ENCODE results near the gene MYD88.
A peak's percentile ranks its signal among the peaks of the same experiment; 100 is the strongest.

Gene MYD88

GRCh38 chr3:38138349-38139190 is at the start of gene MYD88:
TSS of gene MYD88 (plus strand) at chr3:38138661. CDS start at chr3:38138701, 40 bp downstream.
- peak within 1 kb of the TSS; percentile 86 for H3K4me3 ChIP-seq (ENCODE audit: low read length)
- peaks cover 8% of the 10 kb centered on the region for H3K27me3 ChIP-seq (ENCODE audit: control insufficient read depth, insufficient read depth, low read length)
- peak within 1 kb of the TSS; percentile 78 for H3K9ac ChIP-seq (ENCODE audit: low read length)
- H3K9me3 ChIP-seq (ENCODE audit: control insufficient read depth, low read depth, low read length): no peaks in the 10 kb centered on the region
- H3K4me1 ChIP-seq (ENCODE audit: control insufficient read depth, low read depth, low read length): peaks cover 13% of the 10 kb centered on the region
- H3K27ac ChIP-seq (ENCODE audit: low read length): peak within 1 kb of the TSS; percentile 13
- peaks cover 25% of the 10 kb centered on the region for H3K36me3 ChIP-seq (ENCODE audit: control insufficient read depth, low read depth, low read length)

- Histone ChIP-seq H3K4me1 (ENCODE audit: control insufficient read depth, low read depth, low read length) (no peaks in the 10 kb centered on the region), H3K9ac (ENCODE audit: low read length) (no peak overlapping the region), H3K9me3 (ENCODE audit: control insufficient read depth, low read depth, low read length) (peaks cover 3% of the 10 kb centered on the region), H3K27me3 (ENCODE audit: control insufficient read depth, insufficient read depth, low read length) (no peaks in the 10 kb centered on the region), H3K4me3 (ENCODE audit: low read length) (no peak overlapping the region), H3K27ac (ENCODE audit: low read length) (no peak overlapping the region), H3K36me3 (ENCODE audit: control insufficient read depth, low read depth, low read length) (no peaks in the 10 kb centered on the region)
These were observed 49.3 kb upstream of the MYD88 start for GRCh38 chr3:38089163-38089562.

GRCh38 chr3:38090453-38090852 is 48.0 kb upstream of the MYD88 start:
- H3K9ac ChIP-seq (ENCODE audit: low read length): no peak overlapping the region
- H3K4me3 ChIP-seq (ENCODE audit: low read length): no peak overlapping the region
- no peak overlapping the region for H3K27ac ChIP-seq (ENCODE audit: low read length)
- no peaks in the 10 kb centered on the region for H3K27me3 ChIP-seq (ENCODE audit: control insufficient read depth, insufficient read depth, low read length)
- no peaks in the 10 kb centered on the region for H3K4me1 ChIP-seq (ENCODE audit: control insufficient read depth, low read depth, low read length)
- no peaks in the 10 kb centered on the region for H3K9me3 ChIP-seq (ENCODE audit: control insufficient read depth, low read depth, low read length)
- no peaks in the 10 kb centered on the region for H3K36me3 ChIP-seq (ENCODE audit: control insufficient read depth, low read depth, low read length)

GRCh38 chr3:38094999-38095398 is 43.5 kb upstream of the MYD88 start:
- no peaks in the 10 kb centered on the region for H3K36me3 ChIP-seq (ENCODE audit: control insufficient read depth, low read depth, low read length)
- H3K4me1 ChIP-seq (ENCODE audit: control insufficient read depth, low read depth, low read length): peaks cover 13% of the 10 kb centered on the region
- H3K27ac ChIP-seq (ENCODE audit: low read length): no peak overlapping the region
- no peak overlapping the region for H3K9ac ChIP-seq (ENCODE audit: low read length)
- no peaks in the 10 kb centered on the region for H3K9me3 ChIP-seq (ENCODE audit: control insufficient read depth, low read depth, low read length)
- no peak overlapping the region for H3K4me3 ChIP-seq (ENCODE audit: low read length)
- H3K27me3 ChIP-seq (ENCODE audit: control insufficient read depth, insufficient read depth, low read length): no peaks in the 10 kb centered on the region

- no peak overlapping the region for H3K9ac ChIP-seq (ENCODE audit: low read length)
- H3K4me3 ChIP-seq (ENCODE audit: low read length): no peak overlapping the region
- no peaks in the 10 kb centered on the region for H3K9me3 ChIP-seq (ENCODE audit: control insufficient read depth, low read depth, low read length)
- H3K27me3 ChIP-seq (ENCODE audit: control insufficient read depth, insufficient read depth, low read length): no peaks in the 10 kb centered on the region
- no peak overlapping the region for H3K27ac ChIP-seq (ENCODE audit: low read length)
- peaks cover 15% of the 10 kb centered on the region for H3K4me1 ChIP-seq (ENCODE audit: control insufficient read depth, low read depth, low read length)
- H3K36me3 ChIP-seq (ENCODE audit: control insufficient read depth, low read depth, low read length): no peaks in the 10 kb centered on the region
These were observed 42.6 kb upstream of the MYD88 start for GRCh38 chr3:38095669-38096483.

GRCh38 chr3:38097446-38098375 is 40.8 kb upstream of the MYD88 start:
- H3K4me3 ChIP-seq (ENCODE audit: low read length): no peak overlapping the region

GRCh38 chr3:38098376-38098723 is 40.1 kb upstream of the MYD88 start:
- H3K27ac ChIP-seq (ENCODE audit: low read length): no peak overlapping the region
- H3K9ac ChIP-seq (ENCODE audit: low read length): no peak overlapping the region
- H3K36me3 ChIP-seq (ENCODE audit: control insufficient read depth, low read depth, low read length): no peaks in the 10 kb centered on the region
- H3K27me3 ChIP-seq (ENCODE audit: control insufficient read depth, insufficient read depth, low read length): no peaks in the 10 kb centered on the region
- peaks cover 29% of the 10 kb centered on the region for H3K4me1 ChIP-seq (ENCODE audit: control insufficient read depth, low read depth, low read length)
- H3K4me3 ChIP-seq (ENCODE audit: low read length): no peak overlapping the region
- H3K9me3 ChIP-seq (ENCODE audit: control insufficient read depth, low read depth, low read length): no peaks in the 10 kb centered on the region

More at GRCh38 chr3:38097446-38098375, 40.8 kb upstream of the MYD88 start:
- H3K4me1 ChIP-seq (ENCODE audit: control insufficient read depth, low read depth, low read length): peaks cover 28% of the 10 kb centered on the region
- H3K27ac ChIP-seq (ENCODE audit: low read length): no peak overlapping the region
- H3K9ac ChIP-seq (ENCODE audit: low read length): no peak overlapping the region
- no peaks in the 10 kb centered on the region for H3K36me3 ChIP-seq (ENCODE audit: control insufficient read depth, low read depth, low read length)
- no peaks in the 10 kb centered on the region for H3K27me3 ChIP-seq (ENCODE audit: control insufficient read depth, insufficient read depth, low read length)
- no peaks in the 10 kb centered on the region for H3K9me3 ChIP-seq (ENCODE audit: control insufficient read depth, low read depth, low read length)

GRCh38 chr3:38099518-38099917 is 38.9 kb upstream of the MYD88 start:
- H3K27me3 ChIP-seq (ENCODE audit: control insufficient read depth, insufficient read depth, low read length): no peaks in the 10 kb centered on the region
- no peak overlapping the region for H3K9ac ChIP-seq (ENCODE audit: low read length)
- no peak overlapping the region for H3K27ac ChIP-seq (ENCODE audit: low read length)
- no peaks in the 10 kb centered on the region for H3K9me3 ChIP-seq (ENCODE audit: control insufficient read depth, low read depth, low read length)
- H3K36me3 ChIP-seq (ENCODE audit: control insufficient read depth, low read depth, low read length): no peaks in the 10 kb centered on the region
- H3K4me1 ChIP-seq (ENCODE audit: control insufficient read depth, low read depth, low read length): peaks cover 29% of the 10 kb centered on the region
- peak overlapping the region; percentile 25 for H3K4me3 ChIP-seq (ENCODE audit: low read length)

GRCh38 chr3:38100498-38100897 is 38.0 kb upstream of the MYD88 start:
- no peak overlapping the region for H3K4me3 ChIP-seq (ENCODE audit: low read length)

GRCh38 chr3:38101811-38102443 is 36.5 kb upstream of the MYD88 start:
- no peaks in the 10 kb centered on the region for H3K36me3 ChIP-seq (ENCODE audit: control insufficient read depth, low read depth, low read length)
- H3K27me3 ChIP-seq (ENCODE audit: control insufficient read depth, insufficient read depth, low read length): no peaks in the 10 kb centered on the region
- peaks cover 3% of the 10 kb centered on the region for H3K9me3 ChIP-seq (ENCODE audit: control insufficient read depth, low read depth, low read length)
- no peak overlapping the region for H3K4me3 ChIP-seq (ENCODE audit: low read length)
- H3K4me1 ChIP-seq (ENCODE audit: control insufficient read depth, low read depth, low read length): peaks cover 29% of the 10 kb centered on the region
- no peak overlapping the region for H3K9ac ChIP-seq (ENCODE audit: low read length)
- H3K27ac ChIP-seq (ENCODE audit: low read length): no peak overlapping the region

More at GRCh38 chr3:38100498-38100897, 38.0 kb upstream of the MYD88 start:
- no peak overlapping the region for H3K9ac ChIP-seq (ENCODE audit: low read length)
- no peaks in the 10 kb centered on the region for H3K27me3 ChIP-seq (ENCODE audit: control insufficient read depth, insufficient read depth, low read length)
- H3K4me1 ChIP-seq (ENCODE audit: control insufficient read depth, low read depth, low read length): peaks cover 29% of the 10 kb centered on the region
- H3K36me3 ChIP-seq (ENCODE audit: control insufficient read depth, low read depth, low read length): no peaks in the 10 kb centered on the region
- no peak overlapping the region for H3K27ac ChIP-seq (ENCODE audit: low read length)
- H3K9me3 ChIP-seq (ENCODE audit: control insufficient read depth, low read depth, low read length): peaks cover 3% of the 10 kb centered on the region

Measured in iPS-18a (cell line).